AG09319 (cell line): ENCODE results near the gene MRFAP1L1.

Experiments
- DNase-seq: peaks from one replicate; pipeline ENCODE4 v3.0.0-alpha.2; 2010; ENCODE audit warnings: low read depth; ENCODE audit errors: extremely low read depth
- TF ChIP-seq, protein P1 (sequence below): IDR thresholded peaks from 2 replicates; pipeline ENCODE4 v1.5.1; 2011; ENCODE audit warnings: low read depth, mild to moderate bottlenecking, inconsistent platforms, low read length, moderate library complexity

The MRFAP1L1 gene

DNA sequence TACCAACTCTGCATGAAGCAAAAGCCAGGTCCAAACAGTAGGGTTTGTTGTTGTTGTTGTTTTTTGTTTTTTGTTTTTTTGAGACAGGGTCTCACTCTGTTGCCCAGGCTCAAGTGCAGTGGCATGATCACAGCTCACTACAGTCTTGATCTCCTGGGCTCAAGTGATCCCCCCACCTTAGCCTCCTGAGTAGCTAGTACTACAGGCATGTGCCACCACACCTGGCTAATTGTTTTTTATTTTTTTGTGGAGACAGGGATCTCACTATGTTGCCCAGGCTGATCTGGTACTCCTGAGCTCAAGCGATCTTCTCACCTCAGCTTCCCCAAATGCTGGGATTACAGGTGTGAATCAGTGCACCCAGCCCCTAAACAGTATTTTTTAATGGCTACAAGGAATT is 9.8 kb downstream of the MRFAP1L1 start:
- TF ChIP-seq, protein P1, sequence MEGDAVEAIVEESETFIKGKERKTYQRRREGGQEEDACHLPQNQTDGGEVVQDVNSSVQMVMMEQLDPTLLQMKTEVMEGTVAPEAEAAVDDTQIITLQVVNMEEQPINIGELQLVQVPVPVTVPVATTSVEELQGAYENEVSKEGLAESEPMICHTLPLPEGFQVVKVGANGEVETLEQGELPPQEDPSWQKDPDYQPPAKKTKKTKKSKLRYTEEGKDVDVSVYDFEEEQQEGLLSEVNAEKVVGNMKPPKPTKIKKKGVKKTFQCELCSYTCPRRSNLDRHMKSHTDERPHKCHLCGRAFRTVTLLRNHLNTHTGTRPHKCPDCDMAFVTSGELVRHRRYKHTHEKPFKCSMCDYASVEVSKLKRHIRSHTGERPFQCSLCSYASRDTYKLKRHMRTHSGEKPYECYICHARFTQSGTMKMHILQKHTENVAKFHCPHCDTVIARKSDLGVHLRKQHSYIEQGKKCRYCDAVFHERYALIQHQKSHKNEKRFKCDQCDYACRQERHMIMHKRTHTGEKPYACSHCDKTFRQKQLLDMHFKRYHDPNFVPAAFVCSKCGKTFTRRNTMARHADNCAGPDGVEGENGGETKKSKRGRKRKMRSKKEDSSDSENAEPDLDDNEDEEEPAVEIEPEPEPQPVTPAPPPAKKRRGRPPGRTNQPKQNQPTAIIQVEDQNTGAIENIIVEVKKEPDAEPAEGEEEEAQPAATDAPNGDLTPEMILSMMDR: no peak
- no peak for DNase-seq

- TF ChIP-seq, protein P1: no peak
- DNase-seq: no peak
These were observed 10.3 kb downstream of the MRFAP1L1 start for GRCh38 chr4:6699388-6699787.

- TF ChIP-seq, protein P1: no peak
- no peak for DNase-seq
These were observed 12.5 kb downstream of the MRFAP1L1 start for GRCh38 chr4:6697131-6697530.

DNA sequence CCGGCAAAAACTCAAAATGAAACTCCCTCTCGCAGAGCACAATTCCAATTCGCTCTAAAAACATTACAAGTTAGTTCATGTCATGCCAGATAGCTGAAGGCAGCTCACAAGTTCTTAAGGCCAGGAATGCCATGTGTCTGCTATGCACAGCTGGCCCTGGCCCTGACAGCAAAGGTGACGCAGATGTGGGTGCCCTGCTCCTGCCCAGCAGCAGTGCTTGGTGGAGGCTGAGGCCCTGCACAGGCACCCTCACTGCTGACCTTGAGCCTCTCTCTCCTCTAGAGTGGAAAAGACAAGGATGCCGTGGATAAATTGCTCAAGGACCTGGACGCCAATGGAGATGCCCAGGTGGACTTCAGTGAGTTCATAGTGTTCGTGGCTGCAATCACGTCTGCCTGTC is 13.1 kb downstream of the MRFAP1L1 start:
- TF ChIP-seq, protein P1: no peak
- DNase-seq: no peak

DNA sequence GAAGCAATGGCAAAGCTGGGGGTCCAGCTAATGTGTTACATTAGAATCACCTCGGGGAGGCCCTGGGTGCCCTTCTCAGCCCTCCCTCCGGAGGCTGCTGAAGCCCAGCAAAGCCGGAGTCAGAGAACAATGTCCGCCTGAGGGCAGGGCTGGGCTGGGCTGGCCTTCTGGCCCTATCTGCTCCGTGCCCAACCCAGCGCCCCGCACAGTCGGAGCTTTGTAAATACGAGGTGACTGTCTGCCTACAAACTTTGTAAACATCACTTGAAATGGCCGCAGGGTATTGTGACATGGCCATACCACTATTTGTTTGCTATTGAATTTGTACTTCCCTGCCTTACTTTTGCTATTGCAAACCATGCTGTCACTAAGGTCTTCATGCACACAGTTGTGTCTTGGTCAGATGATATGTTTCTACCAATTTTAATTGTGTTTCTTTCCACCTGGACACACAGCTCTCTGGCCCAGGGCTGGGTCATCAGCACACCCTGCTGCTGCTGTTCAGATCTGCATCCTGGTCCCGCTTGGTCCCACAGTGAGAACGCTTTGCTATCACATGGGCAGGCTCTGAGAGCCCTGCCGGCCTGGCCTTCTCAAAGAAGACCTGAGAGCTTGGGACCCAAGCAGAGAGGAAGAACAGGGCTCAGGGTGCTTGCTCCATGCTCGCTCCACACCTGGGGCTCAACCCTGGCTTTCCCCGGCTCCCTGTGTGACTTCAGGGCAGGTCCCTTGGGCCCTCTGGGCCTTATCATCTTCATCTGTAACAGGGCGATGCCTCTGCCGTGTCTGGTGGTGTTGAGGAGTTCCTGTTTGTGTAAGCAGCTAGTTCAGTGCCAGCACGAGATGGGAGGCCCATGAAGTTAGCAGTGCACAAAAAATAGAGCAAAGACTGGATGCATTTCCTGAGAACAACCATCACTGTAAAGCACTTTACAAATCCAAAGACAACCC is 13.7 kb downstream of the MRFAP1L1 start:
- TF ChIP-seq, protein P1: no peak
- no peak for DNase-seq

DNA sequence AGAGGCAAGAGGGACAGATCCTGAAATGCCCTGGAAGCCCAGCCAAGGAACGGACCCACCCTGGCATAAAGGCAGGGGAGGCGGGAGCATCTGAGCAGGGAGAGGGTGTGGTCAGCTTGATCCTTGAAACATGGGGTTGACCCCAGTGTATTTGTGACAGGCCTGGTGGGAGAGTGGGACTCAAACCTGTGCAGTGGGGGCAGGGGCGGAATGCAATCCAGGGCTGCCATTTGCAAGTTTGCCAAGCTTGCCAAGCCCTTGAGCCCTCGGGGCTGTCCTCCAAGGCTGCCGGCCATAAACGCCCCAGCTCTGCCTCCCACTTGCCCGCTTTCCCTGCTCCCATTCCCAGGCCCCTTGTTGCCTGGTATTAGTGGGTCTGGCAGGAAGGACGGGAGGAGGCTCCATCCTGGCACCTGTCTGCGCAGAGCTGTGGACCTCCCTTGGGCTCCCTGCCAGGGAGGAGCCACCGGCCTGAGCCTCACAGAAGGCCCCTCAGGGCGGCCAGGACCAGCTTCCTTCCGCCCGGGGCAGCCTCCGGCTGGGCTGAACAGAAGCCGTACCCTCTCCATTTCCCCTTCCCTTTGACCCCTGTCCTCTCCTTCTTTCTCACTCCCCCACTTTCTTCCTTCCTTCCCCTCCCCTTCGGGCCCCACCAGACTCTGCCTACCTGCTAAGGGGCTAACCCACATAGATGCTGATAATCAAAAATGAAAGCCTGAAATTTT is 15.3 kb downstream of the MRFAP1L1 start:
- TF ChIP-seq, protein P1: no peak

More for the DNA sequence above, 15.3 kb downstream of the MRFAP1L1 start:
- no peak for DNase-seq
